H1 (cell line): ENCODE measurements around the gene RAP1GAP. TPM values are rescaled to one million over a fixed set of nuclear protein-coding genes. Genes with fewer than 3 reads are reported as not detected.

Source experiments
- CTCF ChIA-PET: fragments of 300-600 bp; sonication (Branson Sonifier 250); formaldehyde crosslinking; loops from one replicate; lab custom pipeline; 2021; ENCODE audit not compliant: partially characterized antibody; lab: Charles Lee
- POLR2A ChIA-PET: fragments of 300-600 bp; sonication (Branson Sonifier 250); formaldehyde crosslinking; loops from one replicate; lab custom pipeline; 2021; ENCODE audit warnings: inconsistent platforms; ENCODE audit not compliant: partially characterized antibody; lab: Charles Lee
- DNase-seq, 2 experiments: peaks; one replicate each; pipeline versions ENCODE4 v3.0.0 to v3.0.0-alpha.2; 2010 to 2022; ENCODE audit warnings: low spot score in 2 of 2, low read depth in 1 of 2, mixed read lengths in 1 of 2
- FAIRE-seq: peaks from 2 replicates; lab custom pipeline; 2011; peaks lifted over from hg19 to GRCh38; lab: Jason Lieb, UNC
- H2AFZ ChIP-seq: 2 replicates; pipeline ENCODE4 v1.8.1; 2012; ENCODE audit warnings: low read length, inconsistent platforms
- H2AK5ac ChIP-seq: 2 replicates; pipeline ENCODE4 v1.6.1; 2013; ENCODE audit warnings: low read depth, low read length
- H2BK120ac ChIP-seq: replicated peaks from 2 replicates; pipeline ENCODE3; 2013; ENCODE audit warnings: low read depth, low read length, inconsistent platforms
- H2BK12ac ChIP-seq: 2 replicates; pipeline ENCODE4 v1.6.1; 2013; ENCODE audit warnings: low read depth, low read length
- H2BK15ac ChIP-seq: 2 replicates; pipeline ENCODE4 v1.6.1; 2013; ENCODE audit warnings: low read length
- H2BK20ac ChIP-seq: 2 replicates; pipeline ENCODE4 v1.6.1; 2013; ENCODE audit warnings: low read length
- H2BK5ac ChIP-seq: 2 replicates; pipeline ENCODE4 v1.6.1; 2013; ENCODE audit warnings: low read depth, low read length
- H3K14ac ChIP-seq: 2 replicates; pipeline ENCODE4 v1.6.1; 2013; ENCODE audit warnings: inconsistent platforms; ENCODE audit not compliant: insufficient read length
- H3K18ac ChIP-seq: 2 replicates; pipeline ENCODE4 v1.6.1; 2013; ENCODE audit warnings: low read length; ENCODE audit errors: extremely low read depth
- H3K23ac ChIP-seq: 2 replicates; pipeline ENCODE4 v1.6.1; 2013; ENCODE audit warnings: inconsistent platforms; ENCODE audit not compliant: insufficient read length
- H3K23me2 ChIP-seq: 2 replicates; pipeline ENCODE4 v1.6.1; 2013; ENCODE audit warnings: low read depth, low read length
- H3K27ac ChIP-seq: 2 replicates; pipeline ENCODE4 v1.6.1; 2011; ENCODE audit warnings: low read depth, low read length, inconsistent platforms
- H3K27me3 ChIP-seq, 4 experiments: replicated peaks in 1 of 4; 1 replicate in 1 of 4; 2 replicates in 3 of 4; pipeline versions ENCODE4 v1.6.1 to v1.8.1; 2011 to 2013; ENCODE audit warnings: low read length in 3 of 4, mild to moderate bottlenecking in 3 of 4, inconsistent platforms in 2 of 4, mixed read lengths in 2 of 4, moderate library complexity in 1 of 4; ENCODE audit not compliant: control insufficient read depth in 3 of 4, insufficient read depth in 3 of 4; ENCODE audit errors: extremely low read depth in 1 of 4
- H3K36me3 ChIP-seq, 4 experiments: 2 replicates each; pipeline versions ENCODE4 v1.6.1 to v1.8.1; 2011 to 2013; ENCODE audit warnings: mild to moderate bottlenecking in 4 of 4, low read length in 3 of 4, moderate library complexity in 2 of 4, control low read depth in 1 of 4, inconsistent platforms in 1 of 4; ENCODE audit not compliant: insufficient read depth in 4 of 4, control insufficient read depth in 2 of 4
- H3K4ac ChIP-seq: replicated peaks from 2 replicates; pipeline ENCODE3; 2013; ENCODE audit warnings: low read length, low read depth, mixed read lengths, inconsistent platforms; ENCODE audit not compliant: insufficient read length
- H3K4me1 ChIP-seq, 4 experiments: replicated peaks in 1 of 4; 1 replicate in 1 of 4; 2 replicates in 3 of 4; pipeline versions ENCODE4 v1.6.1 to v1.8.1; 2011 to 2013; ENCODE audit warnings: low read length in 3 of 4, inconsistent platforms in 2 of 4, mixed read lengths in 1 of 4; ENCODE audit not compliant: insufficient read depth in 4 of 4, control insufficient read depth in 3 of 4
- H3K4me2 ChIP-seq, 2 experiments: 2 replicates each; pipeline versions ENCODE4 v1.6.1 to v1.8.1; 2011 to 2013; ENCODE audit warnings: low read depth in 2 of 2, low read length in 2 of 2, control low read depth in 1 of 2, inconsistent platforms in 1 of 2, mild to moderate bottlenecking in 1 of 2; ENCODE audit not compliant: insufficient read depth in 1 of 2
- H3K4me3 ChIP-seq, 4 experiments: fragments of 200-600, 300-600 bp in 1 of 4; sonication (generic), shearing (Covaris generic), sonication (Bioruptor Twin) in 1 of 4; 2 replicates each; pipeline versions ENCODE4 v1.5.1 to v1.8.1; 2011 to 2016; ENCODE audit warnings: low read length in 4 of 4, low read depth in 3 of 4, control low read depth in 2 of 4, inconsistent platforms in 2 of 4, mild to moderate bottlenecking in 2 of 4, mixed read lengths in 1 of 4, moderate library complexity in 1 of 4; ENCODE audit not compliant: insufficient read depth in 2 of 4; ENCODE audit errors: extremely low read depth in 1 of 4
- H3K56ac ChIP-seq: replicated peaks from 2 replicates; pipeline ENCODE3; 2013; ENCODE audit warnings: low read depth, mild to moderate bottlenecking, mixed read lengths, low read length, inconsistent platforms; ENCODE audit not compliant: insufficient read length
- H3K79me1 ChIP-seq: 2 replicates; pipeline ENCODE4 v1.6.1; 2013; ENCODE audit warnings: low read depth, low read length, control low read depth
- H3K79me2 ChIP-seq, 2 experiments: 2 replicates each; pipeline versions ENCODE4 v1.6.1 to v1.8.1; 2012 to 2013; ENCODE audit warnings: low read length in 2 of 2, mild to moderate bottlenecking in 2 of 2, inconsistent platforms in 1 of 2; ENCODE audit not compliant: insufficient read depth in 2 of 2, control insufficient read depth in 1 of 2
- H3K9ac ChIP-seq, 4 experiments: replicated peaks in 1 of 4; 1 replicate in 1 of 4; 2 replicates in 3 of 4; pipeline versions ENCODE4 v1.6.1 to v1.8.1; 2011 to 2013; ENCODE audit warnings: low read depth in 3 of 4, low read length in 3 of 4, control low read depth in 2 of 4, mild to moderate bottlenecking in 2 of 4, moderate library complexity in 2 of 4, inconsistent platforms in 1 of 4; ENCODE audit errors: extremely low read depth in 1 of 4
- H3K9me3 ChIP-seq, 2 experiments: 2 replicates each; pipeline versions ENCODE4 v1.6.1 to v1.8.1; 2012 to 2013; ENCODE audit warnings: mild to moderate bottlenecking in 2 of 2, moderate library complexity in 2 of 2, control low read depth in 1 of 2, inconsistent platforms in 1 of 2, low read depth in 1 of 2, low read length in 1 of 2, mixed read lengths in 1 of 2; ENCODE audit not compliant: insufficient read depth in 2 of 2
- H4K20me1 ChIP-seq, 2 experiments: replicated peaks in 1 of 2; 2 replicates each; pipeline versions ENCODE3 to v1.8.1; 2011 to 2013; ENCODE audit warnings: inconsistent platforms in 2 of 2, low read length in 2 of 2, mild to moderate bottlenecking in 1 of 2; ENCODE audit not compliant: insufficient read depth in 2 of 2, control insufficient read depth in 1 of 2
- H4K5ac ChIP-seq: 2 replicates; pipeline ENCODE4 v1.6.1; 2013; ENCODE audit warnings: low read length, low read depth, mixed read lengths, inconsistent platforms; ENCODE audit not compliant: insufficient read length
- H4K8ac ChIP-seq: 2 replicates; pipeline ENCODE4 v1.8.0; 2013; ENCODE audit warnings: mild to moderate bottlenecking, moderate library complexity, low read length, inconsistent platforms; ENCODE audit not compliant: insufficient read depth; ENCODE audit errors: extremely low read depth
- H4K91ac ChIP-seq: replicated peaks from 2 replicates; pipeline ENCODE3; 2013; ENCODE audit warnings: low read length, mixed read lengths, inconsistent platforms; ENCODE audit not compliant: insufficient read length
- ASH2L ChIP-seq: fragments of 200-600, 300-600 bp; sonication (generic); IDR thresholded peaks from one replicate; pipeline ENCODE4 v1.7.1; 2017; ENCODE audit warnings: low read length
- NANOG ChIP-seq: IDR thresholded peaks from 2 replicates; pipeline ENCODE4 v1.6.1; 2011; ENCODE audit warnings: low read length, low read depth, mild to moderate bottlenecking, inconsistent platforms; ENCODE audit not compliant: insufficient read depth, poor library complexity, severe bottlenecking
- POLR2AphosphoS5 ChIP-seq: IDR thresholded peaks from 2 replicates; pipeline ENCODE4 v1.6.1; 2011; ENCODE audit warnings: low read depth, low read length
- RNF2 ChIP-seq: fragments of 200-900, 300-1000 bp; sonication (generic); IDR thresholded peaks from 2 replicates; pipeline ENCODE4 v1.7.1; 2016; ENCODE audit warnings: borderline replicate concordance, low read depth, mild to moderate bottlenecking, antibody characterized with exemption, low read length; ENCODE audit not compliant: poor library complexity, severe bottlenecking; ENCODE audit errors: missing control alignments
- SIN3A ChIP-seq, 2 experiments: IDR thresholded peaks in 1 of 2; conservative IDR thresholded peaks in 1 of 2; 2 replicates each; pipeline ENCODE4 v1.6.1; 2011 to 2012; ENCODE audit warnings: low read length in 2 of 2, improper control_type of control experiment in 1 of 2, low read depth in 1 of 2, mild to moderate bottlenecking in 1 of 2
- SRF ChIP-seq: IDR thresholded peaks from 2 replicates; pipeline ENCODE4 v1.6.1; 2011; ENCODE audit warnings: mild to moderate bottlenecking, low read depth, low read length, moderate library complexity
- WGBS, 2 experiments: shearing (Covaris generic) in 1 of 2; methylation state at CpG; one replicate each; pipeline versions ENCODE4 v1.1.6 to v1.1.7; 2013 to 2015; ENCODE audit warnings: low lambda C conversion rate in 2 of 2, mixed read lengths in 2 of 2, inconsistent platforms in 1 of 2, low coverage in 1 of 2, missing lambda C conversion rate in 1 of 2; ENCODE audit not compliant: insufficient replicate concordance in 2 of 2, insufficient coverage in 1 of 2, insufficient read length in 1 of 2; ENCODE audit errors: extremely low coverage in 1 of 2, missing lambda C conversion rate in 1 of 2; 5-methylcytosine and 5-hydroxymethylcytosine counted together
- polyA plus RNA-seq, 7 experiments: library from polyadenylated mRNA; depleted of rRNA in 3 of 7; stranded (reverse) in 5 of 7; unstranded in 2 of 7; fragments of >200 nt in 5 of 7; fragments of 200-250 nt in 2 of 7; gene quantifications; 1 replicate in 5 of 7; 2 replicates in 1 of 7; 4 replicates in 1 of 7; pipeline versions ENCODE4 v1.2.1 to v1.2.3, GENCODE V29; 2011 to 2013; ENCODE audit warnings: missing spikeins in 2 of 7, mixed read lengths in 2 of 7
- total RNA-seq: library from RNA; stranded (reverse); fragmentation: NEBNext Ultra II Directional; extraction: Animal tissue kit (Norgen Biotek cat#: 25700); gene quantifications from 2 replicates; pipeline ENCODE4 v1.2.1, GENCODE V29; 2021

The RAP1GAP gene
- total and polyA plus RNA-seq, 2 of the 8 experiments (the other 6 are each of a cell fraction or from before 2014, with no cell fraction given): 8.4 TPM

DNA sequence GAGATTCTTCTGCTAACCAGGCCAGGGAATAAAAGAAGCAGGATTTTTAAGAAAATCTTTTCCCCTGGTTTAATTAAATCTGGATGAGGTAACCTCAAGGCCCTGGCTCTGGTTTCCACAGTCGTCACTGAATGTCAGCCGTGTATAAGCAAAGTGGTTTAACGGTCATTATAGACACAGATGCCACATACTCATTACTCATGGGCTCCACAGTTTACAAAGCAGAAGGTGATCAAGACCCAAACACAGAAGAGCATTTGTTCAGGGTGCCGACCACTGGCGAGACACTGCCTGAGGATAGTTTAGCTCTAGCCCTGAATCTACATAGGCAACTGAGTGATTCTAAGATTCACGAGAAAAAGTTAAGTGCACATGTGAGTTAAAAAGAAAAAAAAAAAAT, 27.8 kb upstream of the RAP1GAP start:
- no peak overlapping the region for H2BK5ac ChIP-seq
- H3K27ac ChIP-seq: no peak overlapping the region
- H3K79me2 ChIP-seq: no peaks in the 10 kb centered on the region
- WGBS, 2 experiments: 93% methylated on average over 6 of the region's 6 CpGs; no CpG with 5 or more reads in 1 of the 2 experiments
- no peak overlapping the region for H3K4me2 ChIP-seq
- H2AK5ac ChIP-seq: no peak overlapping the region
- no peak for DNase-seq
- H3K23me2 ChIP-seq: no peaks in the 10 kb centered on the region
- no peak overlapping the region for H3K9ac ChIP-seq
- H3K56ac ChIP-seq: no peak overlapping the region
- ChIA-PET CTCF (no interaction called here), POLR2A (no interaction called here)
- H3K4me1 ChIP-seq: no peaks in the 10 kb centered on the region
- no peaks in the 10 kb centered on the region for H3K27me3 ChIP-seq
- no peak overlapping the region for H4K91ac ChIP-seq
- H2BK12ac ChIP-seq: no peak overlapping the region
- H3K23ac ChIP-seq: no peak overlapping the region
- no peaks in the 10 kb centered on the region for H3K9me3 ChIP-seq
- FAIRE-seq: no peak
- H3K14ac ChIP-seq: no peak overlapping the region
- no peak for TF ChIP-seq POLR2AphosphoS5
- TF ChIP-seq NANOG: no peak
- TF ChIP-seq SIN3A (conservative IDR thresholded peaks at IDR 0.05 in 1 of 2, IDR thresholded peaks at IDR 0.05 in 1 of 2; ENCODE audit: low read depth in 1 of 2, low read length in 2 of 2): no peak
- no peak for TF ChIP-seq RNF2
- TF ChIP-seq ASH2L: no peak
- TF ChIP-seq SRF: no peak
- H4K8ac ChIP-seq: no peak overlapping the region
- H2BK15ac ChIP-seq: no peak overlapping the region
- H2AFZ ChIP-seq: no peak overlapping the region
- H3K4me3 ChIP-seq: no peak overlapping the region
- H3K79me1 ChIP-seq: no peaks in the 10 kb centered on the region; the same call in 1 of the 2 replicates
- H3K36me3 ChIP-seq: peaks cover 6 to 44% (median 29%) of the 10 kb centered on the region in 4 experiments; a peak in 7 of 8 replicates
- H4K20me1 ChIP-seq: peaks cover 0 to 2% of the 10 kb centered on the region in 2 experiments
- no peak overlapping the region for H3K18ac ChIP-seq
- no peak overlapping the region for H2BK20ac ChIP-seq
- no peak overlapping the region for H3K4ac ChIP-seq
- no peak overlapping the region for H2BK120ac ChIP-seq
- H4K5ac ChIP-seq: no peak overlapping the region
